ENCODE data around the gene RASAL3. TPM values are rescaled to one million over a fixed set of nuclear protein-coding genes. Genes with fewer than 3 reads are reported as not detected.

Gene RASAL3
- total and polyA plus RNA-seq, 7 donors, result 0.21 to 2.0 (median 0.47) TPM

- DNase-seq, result no peak
- Histone ChIP-seq H3K4me3 (no peak overlapping the region), H3K4me1 (peaks cover 9% of the 10 kb centered on the region), H3K27ac (no peak overlapping the region), H3K27me3 (ENCODE audit: insufficient read depth in 3 of 3, low read length in 2 of 3) (peaks cover 0 to 30% (median 10%) of the 10 kb centered on the region in 3 donors), H3K9me3 (no peaks in the 10 kb centered on the region), H3K36me3 (ENCODE audit: insufficient read depth in 1 of 2, low read depth in 1 of 2) (no peaks in the 10 kb centered on the region)
- no peak for ATAC-seq
- 67 to 74% (median 72%) methylated on average over 9 of the region's 9 CpGs for WGBS, 3 donors
- intact Hi-C loops (cut with DNase I), result loop anchor here in 1 of 2 donors (10.0 kb wide), 2 partner anchors 99 to 281 kb away; no protein-coding TSS in a partner anchor
- no peak for TF ChIP-seq CTCF (IDR thresholded peaks at IDR 0.05)
Observed at GRCh38 chr19:15455996-15456395, 8.3 kb downstream of the RASAL3 start.

GRCh38 chr19:15453906-15454860 lies 10.2 kb downstream of the RASAL3 start:
- ATAC-seq (no peak), DNase-seq (peak in 1 of 2 donors; percentile 54)
- Histone ChIP-seq H3K9me3 (no peaks in the 10 kb centered on the region), H3K27ac (no peak overlapping the region), H3K4me3 (no peak overlapping the region), H3K27me3 (ENCODE audit: insufficient read depth in 3 of 3, low read length in 2 of 3) (peaks cover 0 to 30% (median 8%) of the 10 kb centered on the region in 3 donors), H3K4me1 (peaks cover 11% of the 10 kb centered on the region), H3K36me3 (ENCODE audit: insufficient read depth in 1 of 2, low read depth in 1 of 2) (no peaks in the 10 kb centered on the region)
- intact Hi-C loops (cut with DNase I), result loop anchor here (5.0 to 10.0 kb wide), 4 partner anchors 101 to 279 kb away; no protein-coding TSS in a partner anchor
- TF ChIP-seq CTCF (IDR thresholded peaks at IDR 0.05), result peak; percentile 15
- WGBS, 3 donors, result 73 to 85% (median 77%) methylated on average over 17 of the region's 17 CpGs

- DNase-seq, result no peak
- peak overlapping the region; percentile 66 for H3K4me3 ChIP-seq
- WGBS, 3 donors, result 10 to 18% (median 11%) methylated on average over 26 to 44 of the region's 44 CpGs
- peaks cover 14% of the 10 kb centered on the region for H3K4me1 ChIP-seq
- H3K27ac ChIP-seq, result peak overlapping the region; percentile 59
- peaks cover 0 to 30% (median 8%) of the 10 kb centered on the region in 3 donors for H3K27me3 ChIP-seq (ENCODE audit: insufficient read depth in 3 of 3, low read length in 2 of 3)
- H3K36me3 ChIP-seq (ENCODE audit: insufficient read depth in 1 of 2, low read depth in 1 of 2), result no peaks in the 10 kb centered on the region
- peak; percentile 49 for TF ChIP-seq CTCF (IDR thresholded peaks at IDR 0.05)
- peak in 3 of 4 donors; percentile 29 to 47 (median 40) for ATAC-seq
- no peaks in the 10 kb centered on the region for H3K9me3 ChIP-seq
- intact Hi-C loops (cut with DNase I), result loop anchor here (5.0 to 10.0 kb wide), 4 partner anchors 102 to 278 kb away; no protein-coding TSS in a partner anchor
Observed at GRCh38 chr19:15453091-15453578, 11.2 kb downstream of the RASAL3 start.

GRCh38 chr19:15452111-15453047 lies 12.0 kb downstream of the RASAL3 start:
- peak overlapping the region; percentile 66 for H3K4me3 ChIP-seq
- no peaks in the 10 kb centered on the region for H3K36me3 ChIP-seq (ENCODE audit: insufficient read depth in 1 of 2, low read depth in 1 of 2)
- WGBS, 3 donors, result 5 to 12% (median 12%) methylated on average over 29 to 37 of the region's 37 CpGs
- intact Hi-C loops (cut with DNase I), result loop anchor here (5.0 to 10.0 kb wide), 4 partner anchors 102 to 278 kb away; no protein-coding TSS in a partner anchor
- TF ChIP-seq CTCF (IDR thresholded peaks at IDR 0.05), result no peak
- DNase-seq, result peak; percentile 93 to 98
- H3K4me1 ChIP-seq, result peaks cover 14% of the 10 kb centered on the region
- no peaks in the 10 kb centered on the region for H3K9me3 ChIP-seq
- peaks cover 0 to 25% (median 6%) of the 10 kb centered on the region in 3 donors for H3K27me3 ChIP-seq (ENCODE audit: insufficient read depth in 3 of 3, low read length in 2 of 3)
- ATAC-seq, result peak; percentile 79 to 81 (median 80)
- H3K27ac ChIP-seq, result peak overlapping the region; percentile 59
